Subcutaneous adipose tissue (tissue), 4 donors: ENCODE data around the gene PHF23. TPM values are rescaled to one million over a fixed set of nuclear protein-coding genes. Genes with fewer than 3 reads are reported as not detected.

Source experiments
- CTCF ChIP-seq: fragments of 450-650 bp; IDR thresholded peaks from one replicate; pipeline ENCODE4 v1.5.1; 2016; ENCODE audit warnings: low read depth, mild to moderate bottlenecking, control low read depth, antibody characterized with exemption, moderate library complexity
- total RNA-seq, 4 donors: library from RNA; depleted of rRNA; stranded (reverse); fragments of >200 nt; gene quantifications; one replicate each; pipeline ENCODE4 v1.1.0, GENCODE V29; 2016

PHF23 gene
- 10 to 100 TPM; 14.5 to 27.6 (median 19.3) TPM for total RNA-seq

- no peak for TF ChIP-seq CTCF
Observed at GRCh38 chr17:7239091-7240027, at the start of gene PHF23. Gene PHF23, minus strand, starts transcription at chr17:7239457. Its CDS starts 178 bp downstream, at chr17:7239279.

- TF ChIP-seq CTCF: no peak
Observed at GRCh38 chr17:7285679-7286078, 46.4 kb upstream of the PHF23 start.

GRCh38 chr17:7284911-7285310 is 45.7 kb upstream of the PHF23 start:
- no peak for TF ChIP-seq CTCF

- no peak for TF ChIP-seq CTCF
Observed at GRCh38 chr17:7283471-7284216, 44.4 kb upstream of the PHF23 start.

GRCh38 chr17:7282752-7283321 is 43.6 kb upstream of the PHF23 start:
- no peak for TF ChIP-seq CTCF

- no peak for TF ChIP-seq CTCF
Observed at GRCh38 chr17:7281953-7282751, 42.9 kb upstream of the PHF23 start.
